HCT116 (cell line): Measurements from ENCODE around the gene CCDC154. TPM values are rescaled to one million over a fixed set of nuclear protein-coding genes. Genes with fewer than 3 reads are reported as not detected.

Experiments
- ATAC-seq: fragments of 200-7000 bp; cut with Tn5 transposase; 2 replicates; pipeline ENCODE4 v1.9.1; 2020; ENCODE audit warnings: mild to moderate bottlenecking, moderate library complexity
- BruUV-seq: library from RNA; stranded (reverse); fragments of 400-500 nt; replicated peaks from 2 replicates; lab custom pipeline; 2021; lab: Mats Ljungman, UMichigan
- CTCF ChIA-PET: fragments of 300-600 bp; sonication (Branson Sonifier 250); formaldehyde crosslinking; loops from one replicate; lab custom pipeline; 2021; ENCODE audit warnings: antibody characterized with exemption; lab: Charles Lee
- POLR2A ChIA-PET: fragments of 300-600, 350-600 bp; sonication (Branson Sonifier 250); formaldehyde crosslinking; loops from one replicate; lab custom pipeline; 2021; ENCODE audit warnings: antibody characterized with exemption; lab: Charles Lee
- RAD21 ChIA-PET, 2 experiments: fragments of 300-600 bp; sonication (Branson Sonifier 250); formaldehyde crosslinking; loops; one replicate each; lab custom pipeline; 2023; ENCODE audit warnings: low total read pairs in 2 of 2; ENCODE audit not compliant: uncharacterized antibody in 2 of 2, unreplicated experiment in 2 of 2, low non-redundant PET in 1 of 2; lab: Charles Lee
- DNase-seq: peaks from one replicate; pipeline ENCODE4 v3.0.0-alpha.2; 2010; ENCODE audit warnings: low read depth, low spot score
- H2AFZ ChIP-seq: fragments of 200-600 bp; shearing (Covaris generic), sonication (generic); 2 replicates; pipeline ENCODE4 v1.6.1; 2017; ENCODE audit warnings: low read depth, mixed run types, mixed read lengths, antibody characterized with exemption, low read length; ENCODE audit not compliant: poor library complexity, severe bottlenecking
- H3K27ac ChIP-seq: 2 replicates; pipeline ENCODE4 v1.5.1; 2012; ENCODE audit warnings: low read depth, low read length
- H3K27me3 ChIP-seq: fragments of 200-600 bp; sonication (generic); 2 replicates; pipeline ENCODE4 v1.6.1; 2016; ENCODE audit warnings: mixed run types, low read length, mixed read lengths; ENCODE audit not compliant: insufficient read depth
- H3K36me3 ChIP-seq, 2 experiments: fragments of 200-500 bp in 1 of 2; fragments of 200-600 bp in 1 of 2; sonication (Bioruptor generic) in 1 of 2; sonication (generic) in 1 of 2; 2 replicates each; pipeline versions ENCODE4 v1.5.1 to v1.6.1; 2014 to 2016; ENCODE audit warnings: low read length in 2 of 2, inconsistent platforms in 1 of 2, mixed read lengths in 1 of 2, mixed run types in 1 of 2; ENCODE audit not compliant: insufficient read depth in 2 of 2, control insufficient read depth in 1 of 2
- H3K4me1 ChIP-seq, 2 experiments: fragments of 200-600 bp in 1 of 2; sonication (generic) in 1 of 2; 2 replicates each; pipeline versions ENCODE4 v1.5.1 to v1.6.1; 2012 to 2017; ENCODE audit warnings: low read length in 2 of 2, inconsistent platforms in 1 of 2, mild to moderate bottlenecking in 1 of 2, mixed read lengths in 1 of 2, mixed run types in 1 of 2, moderate library complexity in 1 of 2; ENCODE audit not compliant: insufficient read depth in 2 of 2, control insufficient read depth in 1 of 2
- H3K4me2 ChIP-seq: fragments of 200-600 bp; sonication (generic); 2 replicates; pipeline ENCODE4 v1.6.1; 2017; ENCODE audit warnings: mixed run types, low read length, mixed read lengths
- H3K4me3 ChIP-seq, 2 experiments: fragments of 200-600 bp in 1 of 2; sonication (generic) in 1 of 2; replicated peaks in 1 of 2; 2 replicates each; pipeline ENCODE4 v1.5.1; 2011 to 2016; ENCODE audit warnings: low read length in 2 of 2, control low read depth in 1 of 2, low read depth in 1 of 2, mild to moderate bottlenecking in 1 of 2, mixed read lengths in 1 of 2, mixed run types in 1 of 2
- H3K79me2 ChIP-seq: fragments of 200-600 bp; sonication (generic); 2 replicates; pipeline ENCODE4 v1.6.1; 2017; ENCODE audit warnings: mild to moderate bottlenecking, mixed run types, low read length, moderate library complexity, mixed read lengths; ENCODE audit not compliant: insufficient read depth
- H3K9ac ChIP-seq: fragments of 200-600 bp; sonication (generic); 2 replicates; pipeline ENCODE4 v1.6.1; 2016; ENCODE audit warnings: low read length, mixed read lengths
- H3K9me2 ChIP-seq: fragments of 200-600 bp; sonication (generic), shearing (Covaris generic); 2 replicates; pipeline ENCODE4 v1.6.1; 2017; ENCODE audit warnings: mixed run types, mild to moderate bottlenecking, moderate library complexity; ENCODE audit not compliant: insufficient read depth
- H3K9me3 ChIP-seq, 2 experiments: fragments of 200-500 bp in 1 of 2; fragments of 200-600 bp in 1 of 2; sonication (Bioruptor generic) in 1 of 2; sonication (generic) in 1 of 2; 2 replicates each; pipeline ENCODE4 v1.6.1; 2014 to 2017; ENCODE audit warnings: low read length in 2 of 2, mixed read lengths in 2 of 2, inconsistent platforms in 1 of 2, low read depth in 1 of 2, mild to moderate bottlenecking in 1 of 2, mixed run types in 1 of 2, moderate library complexity in 1 of 2; ENCODE audit not compliant: control insufficient read depth in 1 of 2, insufficient read depth in 1 of 2
- H4K20me1 ChIP-seq: fragments of 200-600 bp; sonication (generic), shearing (Covaris generic); 2 replicates; pipeline ENCODE4 v1.6.1; 2017; ENCODE audit warnings: mixed run types, mild to moderate bottlenecking, moderate library complexity; ENCODE audit not compliant: insufficient read depth
- CBX3 ChIP-seq: IDR thresholded peaks from 2 replicates; pipeline ENCODE4 v1.6.1; 2012; ENCODE audit warnings: low read depth
- CEBPB ChIP-seq: IDR thresholded peaks from 2 replicates; pipeline ENCODE4 v1.6.1; 2012; ENCODE audit warnings: low read depth
- CTCF ChIP-seq, 3 experiments: fragments of 200-600 bp in 1 of 3; sonication (generic) in 1 of 3; IDR thresholded peaks in 2 of 3; conservative IDR thresholded peaks in 1 of 3; 2 replicates each; pipeline ENCODE4 v1.5.1; 2012 to 2017; ENCODE audit warnings: low read depth in 2 of 3, low read length in 2 of 3, antibody characterized with exemption in 1 of 3, borderline replicate concordance in 1 of 3, control low read depth in 1 of 3, mild to moderate bottlenecking in 1 of 3, mixed read lengths in 1 of 3, mixed run types in 1 of 3, moderate library complexity in 1 of 3; ENCODE audit not compliant: insufficient read depth in 1 of 3
- EZH2 ChIP-seq: fragments of 200-600 bp; sonication (generic); IDR thresholded peaks from 2 replicates; pipeline ENCODE4 v1.6.1; 2017; ENCODE audit warnings: antibody characterized with exemption, mixed run types
- EZH2phosphoT487 ChIP-seq: fragments of 200-600 bp; IDR thresholded peaks from 2 replicates; pipeline ENCODE4 v1.6.1; 2018; ENCODE audit warnings: antibody characterized with exemption, borderline replicate concordance
- FOSL1 ChIP-seq: IDR thresholded peaks from 2 replicates; pipeline ENCODE4 v1.6.1; 2012; ENCODE audit warnings: low read depth
- JUND ChIP-seq: IDR thresholded peaks from 2 replicates; pipeline ENCODE4 v1.6.1; 2012
- POLR2A ChIP-seq: IDR thresholded peaks from 2 replicates; pipeline ENCODE4 v1.7.0; 2011; ENCODE audit warnings: borderline replicate concordance; ENCODE audit not compliant: insufficient read depth, insufficient read length; ENCODE audit errors: extremely low read depth
- POLR2AphosphoS5 ChIP-seq: IDR thresholded peaks from 2 replicates; pipeline ENCODE4 v1.6.1; 2011; ENCODE audit warnings: mild to moderate bottlenecking, low read depth, low read length, moderate library complexity
- SIN3A ChIP-seq: IDR thresholded peaks from 2 replicates; pipeline ENCODE4 v1.6.1; 2012; ENCODE audit warnings: low read depth
- SP1 ChIP-seq: IDR thresholded peaks from 2 replicates; pipeline ENCODE4 v1.6.1; 2012; ENCODE audit warnings: low read depth
- SRF ChIP-seq: IDR thresholded peaks from 2 replicates; pipeline ENCODE4 v1.6.1; 2012; ENCODE audit warnings: low read depth
- TCF7L2 ChIP-seq: IDR thresholded peaks from 2 replicates; pipeline ENCODE4 v1.7.0; 2011; ENCODE audit warnings: borderline replicate concordance, inconsistent platforms; ENCODE audit not compliant: insufficient read depth, insufficient read length; ENCODE audit errors: extremely low read depth
- ZBTB33 ChIP-seq: IDR thresholded peaks from 2 replicates; pipeline ENCODE4 v1.6.1; 2011; ENCODE audit warnings: mild to moderate bottlenecking, low read length, moderate library complexity; ENCODE audit not compliant: insufficient replicate concordance; ENCODE audit errors: extremely low read depth
- ZFX ChIP-seq: fragments of 450-650 bp; IDR thresholded peaks from 2 replicates; pipeline ENCODE4 v1.6.1; 2017
- ZNF274 ChIP-seq: fragments of 200-500 bp; sonication (Bioruptor generic); IDR thresholded peaks from 2 replicates; pipeline ENCODE4 v1.6.1; 2014; ENCODE audit warnings: mild to moderate bottlenecking, low read depth, low read length, inconsistent platforms
- intact Hi-C: fragments of 100-400 bp; cut with micrococcal nuclease; formaldehyde crosslinking; loops from 2 replicates; pipeline ENCODE4 v1.10.0; 2022
- total RNA-seq: library from RNA; stranded (reverse); gene quantifications from one replicate; pipeline ENCODE4 v1.2.1, GENCODE V29; 2021; ENCODE audit not compliant: unreplicated experiment
- TF ChIP-seq, protein P1 (sequence below): IDR thresholded peaks from 2 replicates; pipeline ENCODE4 v1.6.1; 2012; ENCODE audit warnings: low read depth
- TF ChIP-seq, protein P2 (sequence below): IDR thresholded peaks from 2 replicates; pipeline ENCODE4 v1.6.1; 2012

CCDC154 gene
- total RNA-seq, 1 experiment from 2014 or later, result 1.7 TPM

DNA sequence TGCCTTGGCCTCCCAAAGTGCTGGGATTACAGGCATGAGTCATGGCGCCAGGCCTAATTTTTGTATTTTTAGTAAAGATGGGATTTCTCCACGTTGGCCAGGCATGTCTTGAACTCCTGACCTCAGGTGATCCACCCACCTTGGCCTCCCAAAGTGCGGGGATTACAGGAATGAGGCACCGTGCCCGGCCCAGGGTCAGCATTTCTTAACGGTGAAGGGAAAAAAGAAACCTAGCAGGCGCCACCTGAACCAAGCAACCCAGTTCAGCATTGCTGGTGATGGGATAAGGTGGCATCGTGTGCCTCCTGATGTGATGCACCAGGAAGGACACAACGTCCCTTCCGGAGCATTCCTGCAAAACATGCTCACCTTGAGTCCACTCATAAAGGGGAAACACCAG lies 32.7 kb upstream of the CCDC154 start:
- no peaks in the 10 kb centered on the region for H4K20me1 ChIP-seq
- ATAC-seq (no peak), DNase-seq (no peak)
- H3K4me1 ChIP-seq, result peaks cover 6 to 20% of the 10 kb centered on the region in 2 experiments; a peak in 3 of 4 replicates
- no TSS peak for BruUV-seq
- no peak overlapping the region for H3K9ac ChIP-seq
- no peak overlapping the region for H3K27ac ChIP-seq
- TF ChIP-seq CEBPB (no peak), EZH2 (no peak), POLR2AphosphoS5 (no peak), POLR2A (no peak), ZBTB33 (no peak), SP1 (no peak), SIN3A (no peak), TCF7L2 (no peak), ZNF274 (no peak), EZH2phosphoT487 (no peak), SRF (no peak), CTCF (IDR thresholded peaks at IDR 0.05 in 2 of 3, conservative IDR thresholded peaks at IDR 0.05 in 1 of 3; ENCODE audit: borderline replicate concordance in 1 of 3, insufficient read depth in 1 of 3, low read depth in 2 of 3, low read length in 2 of 3) (no peak), FOSL1 (no peak), ZFX (no peak), JUND (no peak), CBX3 (no peak)
- TF ChIP-seq, protein P1, sequence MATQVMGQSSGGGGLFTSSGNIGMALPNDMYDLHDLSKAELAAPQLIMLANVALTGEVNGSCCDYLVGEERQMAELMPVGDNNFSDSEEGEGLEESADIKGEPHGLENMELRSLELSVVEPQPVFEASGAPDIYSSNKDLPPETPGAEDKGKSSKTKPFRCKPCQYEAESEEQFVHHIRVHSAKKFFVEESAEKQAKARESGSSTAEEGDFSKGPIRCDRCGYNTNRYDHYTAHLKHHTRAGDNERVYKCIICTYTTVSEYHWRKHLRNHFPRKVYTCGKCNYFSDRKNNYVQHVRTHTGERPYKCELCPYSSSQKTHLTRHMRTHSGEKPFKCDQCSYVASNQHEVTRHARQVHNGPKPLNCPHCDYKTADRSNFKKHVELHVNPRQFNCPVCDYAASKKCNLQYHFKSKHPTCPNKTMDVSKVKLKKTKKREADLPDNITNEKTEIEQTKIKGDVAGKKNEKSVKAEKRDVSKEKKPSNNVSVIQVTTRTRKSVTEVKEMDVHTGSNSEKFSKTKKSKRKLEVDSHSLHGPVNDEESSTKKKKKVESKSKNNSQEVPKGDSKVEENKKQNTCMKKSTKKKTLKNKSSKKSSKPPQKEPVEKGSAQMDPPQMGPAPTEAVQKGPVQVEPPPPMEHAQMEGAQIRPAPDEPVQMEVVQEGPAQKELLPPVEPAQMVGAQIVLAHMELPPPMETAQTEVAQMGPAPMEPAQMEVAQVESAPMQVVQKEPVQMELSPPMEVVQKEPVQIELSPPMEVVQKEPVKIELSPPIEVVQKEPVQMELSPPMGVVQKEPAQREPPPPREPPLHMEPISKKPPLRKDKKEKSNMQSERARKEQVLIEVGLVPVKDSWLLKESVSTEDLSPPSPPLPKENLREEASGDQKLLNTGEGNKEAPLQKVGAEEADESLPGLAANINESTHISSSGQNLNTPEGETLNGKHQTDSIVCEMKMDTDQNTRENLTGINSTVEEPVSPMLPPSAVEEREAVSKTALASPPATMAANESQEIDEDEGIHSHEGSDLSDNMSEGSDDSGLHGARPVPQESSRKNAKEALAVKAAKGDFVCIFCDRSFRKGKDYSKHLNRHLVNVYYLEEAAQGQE, result no peak
- TF ChIP-seq, protein P2, sequence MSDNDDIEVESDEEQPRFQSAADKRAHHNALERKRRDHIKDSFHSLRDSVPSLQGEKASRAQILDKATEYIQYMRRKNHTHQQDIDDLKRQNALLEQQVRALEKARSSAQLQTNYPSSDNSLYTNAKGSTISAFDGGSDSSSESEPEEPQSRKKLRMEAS, result no peak
- RAD21 ChIA-PET, result no interaction called here
- no peaks in the 10 kb centered on the region for H3K9me3 ChIP-seq
- H3K4me2 ChIP-seq, result no peak overlapping the region
- intact Hi-C loops, result no loop called here
- POLR2A ChIA-PET, result no interaction called here
- H2AFZ ChIP-seq, result no peak overlapping the region
- CTCF ChIA-PET, result no interaction called here
- H3K9me2 ChIP-seq, result no peaks in the 10 kb centered on the region
- peaks cover 24% of the 10 kb centered on the region for H3K79me2 ChIP-seq
- H3K36me3 ChIP-seq, result no peaks in the 10 kb centered on the region
- no peaks in the 10 kb centered on the region for H3K27me3 ChIP-seq
- no peak overlapping the region for H3K4me3 ChIP-seq
